Type B pancreatic cell (in vitro differentiated cells): ENCODE data around the gene PYGB. TPM values are rescaled to one million over a fixed set of nuclear protein-coding genes. Genes with fewer than 3 reads are reported as not detected.

Source experiments
- DNase-seq: peaks from one replicate; pipeline ENCODE4 v3.0.0; 2021; ENCODE audit warnings: mixed read lengths; ENCODE audit not compliant: unreplicated experiment; ENCODE audit errors: extremely low spot score
- H3K27ac Mint-ChIP-seq: 2 replicates; pipeline ENCODE4 v1.8.0; 2021; ENCODE audit warnings: mild to moderate bottlenecking, mixed read lengths
- H3K27me3 Mint-ChIP-seq: 2 replicates; pipeline ENCODE4 v1.8.0; 2021; ENCODE audit warnings: mixed read lengths
- H3K36me3 Mint-ChIP-seq: 2 replicates; pipeline ENCODE4 v1.8.0; 2021; ENCODE audit warnings: mixed read lengths
- H3K4me1 Mint-ChIP-seq: one replicate; pipeline ENCODE4 v1.8.0; 2021; ENCODE audit warnings: mixed read lengths; ENCODE audit not compliant: unreplicated experiment
- H3K4me3 Mint-ChIP-seq: 2 replicates; pipeline ENCODE4 v1.8.0; 2021; ENCODE audit warnings: mild to moderate bottlenecking, mixed read lengths
- H3K9me3 Mint-ChIP-seq: 2 replicates; pipeline ENCODE4 v1.8.0; 2021; ENCODE audit warnings: mixed read lengths
- CTCF ChIP-seq: fragments of 200-600 bp; sonication (generic); conservative IDR thresholded peaks from 2 replicates; pipeline ENCODE4 v1.5.0; 2021; ENCODE audit warnings: antibody characterized with exemption, mild to moderate bottlenecking
- total RNA-seq: library from RNA; stranded (reverse); gene quantifications from 2 replicates; pipeline ENCODE4 v1.2.1, GENCODE V29; 2021; ENCODE audit warnings: low replicate concordance

Gene PYGB
- total RNA-seq, 1 donor from 2014 or later = 52.2 TPM

GRCh38 chr20:25220021-25220730 is 27.7 kb upstream of the PYGB start:
- Mint-ChIP-seq H3K36me3 (no peaks in the 10 kb centered on the region), H3K4me1 (peaks cover 9% of the 10 kb centered on the region), H3K27ac (no peak overlapping the region)

GRCh38 chr20:25220810-25221591 is 26.9 kb upstream of the PYGB start:
- no peaks in the 10 kb centered on the region for H3K27me3 Mint-ChIP-seq

More at GRCh38 chr20:25220021-25220730, 27.7 kb upstream of the PYGB start:
- Mint-ChIP-seq H3K4me3 (no peak overlapping the region), H3K27me3 (no peaks in the 10 kb centered on the region), H3K9me3 (no peaks in the 10 kb centered on the region)
- no peak for DNase-seq
- TF ChIP-seq CTCF = peak; percentile 54

GRCh38 chr20:25221592-25222460 is 26.1 kb upstream of the PYGB start:
- Mint-ChIP-seq H3K27me3 (no peaks in the 10 kb centered on the region), H3K36me3 (no peaks in the 10 kb centered on the region), H3K27ac (no peak overlapping the region), H3K9me3 (no peaks in the 10 kb centered on the region), H3K4me3 (no peak overlapping the region), H3K4me1 (peaks cover 9% of the 10 kb centered on the region)
- no peak for DNase-seq
- TF ChIP-seq CTCF = no peak

More at GRCh38 chr20:25220810-25221591, 26.9 kb upstream of the PYGB start:
- H3K9me3 Mint-ChIP-seq = no peaks in the 10 kb centered on the region
- no peak overlapping the region for H3K4me3 Mint-ChIP-seq
- no peak overlapping the region for H3K27ac Mint-ChIP-seq
- TF ChIP-seq CTCF = no peak
- no peaks in the 10 kb centered on the region for H3K36me3 Mint-ChIP-seq
- DNase-seq = no peak
- H3K4me1 Mint-ChIP-seq = peaks cover 9% of the 10 kb centered on the region

DNA sequence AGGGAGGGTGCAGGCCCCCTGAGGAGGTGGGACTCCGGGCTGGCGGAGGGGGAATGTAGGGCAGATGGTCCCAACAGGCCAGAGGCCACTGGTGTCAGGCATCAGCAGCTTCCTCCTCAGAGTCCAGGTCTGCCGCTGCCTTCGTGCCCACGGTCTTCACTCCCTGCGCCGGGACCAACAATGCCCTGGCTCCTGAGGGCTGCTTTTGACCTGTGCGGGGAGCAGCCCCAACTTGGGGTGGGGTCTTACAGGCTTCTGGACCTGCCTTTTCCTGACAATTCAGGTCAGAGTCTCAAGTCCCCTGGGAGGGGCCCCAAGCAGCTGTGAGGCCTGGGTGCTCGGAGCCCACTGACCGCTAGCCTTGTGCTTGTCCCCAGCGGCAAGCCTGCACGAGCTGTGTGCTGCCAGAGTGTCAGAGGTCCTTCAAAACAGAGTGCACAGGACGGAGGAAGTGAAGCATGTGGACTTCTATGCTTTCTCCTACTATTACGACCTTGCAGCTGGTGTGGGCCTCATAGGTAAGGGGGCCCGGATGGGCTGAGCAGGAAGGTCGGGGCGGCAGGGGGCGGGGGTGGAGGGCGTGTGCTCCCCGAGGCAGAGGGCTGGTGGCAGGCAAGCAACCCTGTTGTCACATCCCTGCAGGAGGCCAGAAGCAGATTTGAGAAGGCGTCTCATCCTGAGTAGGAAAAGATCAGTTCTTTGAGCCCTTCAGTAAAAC is 25.3 kb upstream of the PYGB start:
- Mint-ChIP-seq H3K9me3 (no peaks in the 10 kb centered on the region), H3K27ac (peak overlapping the region; percentile 70), H3K4me3 (no peak overlapping the region), H3K27me3 (no peaks in the 10 kb centered on the region), H3K4me1 (peaks cover 15% of the 10 kb centered on the region), H3K36me3 (no peaks in the 10 kb centered on the region)
- no peak for DNase-seq
- TF ChIP-seq CTCF = no peak

DNA sequence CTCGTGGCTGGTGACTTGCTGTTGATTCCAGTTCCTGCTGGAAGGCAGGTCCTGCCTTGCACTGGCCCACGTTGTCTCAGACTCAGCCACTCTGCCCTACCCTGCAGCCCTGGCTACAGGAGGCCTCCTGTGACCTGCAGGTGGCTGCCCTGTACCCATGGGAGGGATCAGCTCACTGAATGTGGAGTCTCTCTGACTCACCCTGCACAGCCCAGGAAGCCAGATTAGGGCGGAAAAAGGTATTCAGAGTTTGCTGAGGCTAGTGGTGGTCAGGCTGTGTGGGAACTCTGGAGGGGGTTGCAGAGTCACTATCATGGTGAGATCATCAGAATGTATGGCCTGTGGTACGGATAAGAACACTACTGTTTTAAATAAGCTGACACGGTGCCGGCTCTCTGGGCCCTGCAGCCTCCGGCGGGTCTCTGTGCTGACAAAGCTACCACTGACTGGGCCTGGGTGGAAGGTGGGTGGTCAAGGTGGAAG is 24.7 kb upstream of the PYGB start:
- no peaks in the 10 kb centered on the region for H3K9me3 Mint-ChIP-seq
- H3K27me3 Mint-ChIP-seq = no peaks in the 10 kb centered on the region
- H3K4me1 Mint-ChIP-seq = peaks cover 16% of the 10 kb centered on the region
- no peak for DNase-seq
- H3K4me3 Mint-ChIP-seq = no peak overlapping the region
- no peak for TF ChIP-seq CTCF
- H3K27ac Mint-ChIP-seq = peak overlapping the region; percentile 70
- H3K36me3 Mint-ChIP-seq = no peaks in the 10 kb centered on the region
